SIG-M5 (cell line): ENCODE data around the gene ABCC1.
"Not testable (repeated sequence)": the region's sequence is repeated elsewhere in the genome, so short reads cannot be mapped to it uniquely, and the experiment has no call there.

Experiments used
- DNase-seq: peaks from one replicate; lab custom pipeline; 2025; lab: John Stamatoyannopoulos, UW

The ABCC1 gene

DNA sequence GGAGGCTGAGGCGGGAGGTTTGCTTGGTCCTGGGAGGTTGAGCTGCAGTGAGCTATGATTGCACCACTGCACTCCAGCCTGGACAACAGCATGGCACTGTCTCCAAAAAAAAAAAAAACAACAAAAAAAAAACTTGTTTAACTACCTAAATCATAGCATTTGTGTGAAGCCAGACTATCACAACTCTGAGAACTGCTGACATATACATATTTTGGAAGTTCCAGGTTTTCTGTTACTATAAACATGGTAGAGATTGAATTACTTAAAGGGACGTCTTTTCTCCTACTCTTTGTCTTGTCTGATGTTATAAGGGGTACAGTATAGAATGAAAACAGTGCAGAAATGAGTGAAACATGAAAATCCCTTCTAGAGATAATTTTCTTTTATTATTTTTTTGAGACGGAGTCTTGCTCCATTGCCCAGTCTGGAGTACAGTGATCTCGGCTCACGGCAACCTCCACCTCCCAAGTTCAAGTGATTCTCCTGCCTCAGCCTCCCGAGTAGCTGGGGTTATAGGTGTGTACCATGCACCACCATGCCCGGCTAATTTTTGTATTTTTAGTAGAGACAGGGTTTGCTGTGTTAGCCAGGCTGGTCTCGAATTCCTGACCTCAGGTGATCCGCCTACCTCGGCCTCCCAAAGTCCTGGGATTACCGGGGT lies 18.4 kb downstream of the ABCC1 start:
- no peak for DNase-seq

DNA sequence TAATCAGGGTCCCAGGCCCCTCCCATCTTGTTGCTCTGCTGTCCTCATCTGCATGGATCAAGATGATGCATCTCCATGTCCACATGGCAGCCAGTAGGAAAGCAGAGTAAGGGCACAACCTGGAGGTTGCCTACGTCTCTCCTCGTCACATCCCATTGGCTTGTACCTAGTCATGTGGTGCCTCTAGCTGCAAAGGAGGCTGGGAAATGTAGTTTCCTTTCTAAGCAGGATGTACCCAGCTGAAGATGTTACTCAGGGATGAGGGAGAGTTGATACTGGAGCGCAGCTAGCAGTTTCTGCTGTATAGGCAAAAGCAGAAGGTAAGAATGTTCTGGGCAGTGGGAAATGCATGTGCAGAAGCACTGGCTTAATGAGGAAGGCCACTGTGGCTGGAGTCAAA lies 20.8 kb downstream of the ABCC1 start:
- no peak for DNase-seq

GRCh38 chr16:15970743-15971439 lies 21.5 kb downstream of the ABCC1 start:
- DNase-seq, result no peak

DNA sequence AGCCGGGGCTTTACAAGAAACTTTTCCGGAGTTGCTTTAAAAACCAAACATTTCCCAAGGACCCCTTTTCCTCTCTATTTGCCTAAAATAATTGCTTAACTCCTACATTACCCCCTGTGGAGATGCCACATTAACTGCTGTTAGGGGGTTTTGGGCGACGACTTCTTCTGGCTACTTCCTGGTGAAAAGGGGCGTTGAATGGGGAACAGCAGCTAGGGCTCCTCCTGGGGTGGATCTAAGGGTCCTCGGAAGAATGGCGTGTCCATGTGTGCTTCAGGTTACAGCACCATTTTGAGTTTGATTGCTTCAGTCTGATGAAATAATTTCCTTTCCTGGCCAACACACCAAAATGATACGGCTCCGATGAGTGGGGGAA lies 22.0 kb downstream of the ABCC1 start:
- DNase-seq, result no peak

- DNase-seq, result no peak
These were observed 22.8 kb downstream of the ABCC1 start for GRCh38 chr16:15972046-15972868.

DNA sequence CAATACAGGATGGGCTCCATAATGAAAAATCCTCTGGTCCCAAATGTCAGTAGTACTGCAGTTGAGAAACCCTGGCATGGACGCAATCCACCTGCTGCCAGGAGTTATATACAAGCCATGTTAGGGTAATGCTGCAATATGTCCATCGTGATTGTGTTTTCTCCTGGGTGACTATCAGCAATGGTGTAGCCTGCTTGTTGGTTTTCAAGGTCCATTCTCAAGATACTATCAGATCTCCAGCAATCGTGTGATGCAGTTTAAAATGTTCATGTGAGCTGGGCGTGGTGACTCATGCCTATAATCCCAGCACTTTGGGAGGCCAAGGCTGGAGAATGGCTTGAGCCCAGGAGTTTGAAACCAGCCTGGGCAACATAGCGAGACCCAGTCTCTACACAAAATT lies 24.0 kb downstream of the ABCC1 start:
- no peak for DNase-seq

- no peak for DNase-seq
These were observed 24.6 kb downstream of the ABCC1 start for GRCh38 chr16:15974057-15974456.

DNA sequence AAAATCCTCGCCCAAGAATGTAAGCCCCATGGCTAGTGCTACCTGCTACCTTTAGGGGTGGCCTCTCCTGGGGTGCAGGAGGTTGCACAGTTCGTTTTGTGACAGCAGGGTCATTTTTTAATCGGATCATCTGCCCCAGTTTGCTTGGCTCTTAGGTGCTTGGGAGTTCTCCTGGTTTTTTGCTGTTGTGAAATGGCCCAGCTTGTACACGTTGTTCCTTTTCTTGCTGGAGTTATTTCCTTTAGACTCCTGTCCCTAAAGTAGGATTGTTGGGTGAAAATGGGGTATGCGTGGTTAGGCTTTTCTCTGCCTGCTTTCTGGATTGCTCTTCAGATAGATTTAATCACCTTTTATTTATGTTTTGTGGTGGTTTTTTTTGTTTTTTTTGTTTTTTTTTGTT lies 25.8 kb downstream of the ABCC1 start:
- DNase-seq, result no peak

GRCh38 chr16:15976225-15976812 lies 26.9 kb downstream of the ABCC1 start:
- no peak for DNase-seq

DNA sequence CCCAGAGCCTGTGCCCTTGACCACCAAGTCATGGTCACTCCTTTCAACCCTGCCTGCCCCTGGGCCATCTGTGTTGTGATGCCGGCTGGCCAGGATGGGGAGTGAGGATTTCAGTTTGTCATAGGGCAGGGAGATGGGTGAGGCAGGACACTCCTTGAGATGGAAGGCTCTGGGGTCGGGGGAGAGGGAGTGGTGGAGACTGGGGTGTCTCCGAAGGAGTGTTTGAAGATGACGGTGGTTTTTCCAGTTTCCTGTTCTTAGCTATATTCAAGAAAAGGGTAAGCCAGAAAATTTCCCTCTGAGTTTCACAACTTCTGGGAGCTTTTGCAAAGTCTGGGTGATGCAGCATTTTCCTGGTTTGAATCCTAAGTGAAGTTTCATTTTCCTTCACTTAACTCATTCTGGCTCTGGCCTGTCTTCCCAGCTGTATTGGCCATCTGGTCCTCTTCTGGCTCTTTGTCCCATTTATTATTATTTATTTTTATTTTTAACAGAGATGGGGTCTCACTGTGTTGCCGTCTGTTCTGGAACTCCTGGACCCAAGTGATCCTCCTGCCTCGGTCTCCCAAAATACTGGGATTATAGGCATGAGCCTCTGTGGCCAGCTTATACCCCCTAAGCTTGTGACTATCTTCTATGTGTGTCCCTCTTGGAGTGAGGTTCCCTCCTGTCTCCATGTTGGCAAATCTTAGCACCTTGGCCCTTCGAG lies 27.7 kb downstream of the ABCC1 start:
- no peak for DNase-seq

- DNase-seq, result no peak
These were observed 30.4 kb downstream of the ABCC1 start for GRCh38 chr16:15979801-15980200.

DNA sequence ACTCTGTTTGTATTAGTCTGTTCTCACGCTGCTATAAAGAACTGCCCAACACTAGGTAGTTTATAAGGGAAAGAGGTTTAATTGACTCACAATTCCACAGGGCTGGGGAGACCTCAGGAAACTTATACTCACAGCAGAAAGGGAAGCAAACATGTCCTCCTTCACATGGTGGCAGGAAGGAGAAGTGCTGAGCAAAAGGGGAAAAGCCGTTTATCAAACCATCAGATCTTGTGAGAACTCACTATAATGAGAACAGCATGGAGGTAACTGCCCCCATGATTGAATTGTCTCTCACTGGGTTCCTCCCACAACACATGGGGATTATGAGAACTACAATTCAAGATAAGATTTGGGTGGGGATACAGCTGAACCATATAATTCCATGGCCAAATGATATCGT lies 30.9 kb downstream of the ABCC1 start:
- no peak for DNase-seq

DNA sequence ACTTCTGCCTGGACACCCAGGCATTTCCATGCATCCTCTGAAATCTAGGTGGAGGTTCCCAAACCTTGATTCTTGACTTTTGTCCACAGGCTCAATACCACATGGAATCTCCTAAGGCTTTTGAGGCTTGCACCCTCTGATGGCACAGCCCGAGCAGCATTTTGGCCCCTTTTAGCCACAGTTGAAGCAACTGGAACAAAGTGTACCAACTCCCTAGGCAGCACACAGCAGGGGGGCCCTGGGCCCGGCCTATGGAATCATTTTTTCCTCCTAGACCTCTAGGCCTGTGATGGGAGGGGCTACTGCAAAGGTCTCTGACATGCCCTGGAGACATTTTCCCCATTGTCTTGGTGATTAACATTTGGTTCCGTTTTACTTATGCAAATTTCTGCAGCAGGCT lies 32.0 kb downstream of the ABCC1 start:
- no peak for DNase-seq

- DNase-seq, result not testable (repeated sequence)
These were observed 32.9 kb downstream of the ABCC1 start for GRCh38 chr16:15982194-15982915.

GRCh38 chr16:15983898-15984297 lies 34.5 kb downstream of the ABCC1 start:
- no peak for DNase-seq

- DNase-seq, result no peak
These were observed 35.7 kb downstream of the ABCC1 start for GRCh38 chr16:15985144-15985543.

DNA sequence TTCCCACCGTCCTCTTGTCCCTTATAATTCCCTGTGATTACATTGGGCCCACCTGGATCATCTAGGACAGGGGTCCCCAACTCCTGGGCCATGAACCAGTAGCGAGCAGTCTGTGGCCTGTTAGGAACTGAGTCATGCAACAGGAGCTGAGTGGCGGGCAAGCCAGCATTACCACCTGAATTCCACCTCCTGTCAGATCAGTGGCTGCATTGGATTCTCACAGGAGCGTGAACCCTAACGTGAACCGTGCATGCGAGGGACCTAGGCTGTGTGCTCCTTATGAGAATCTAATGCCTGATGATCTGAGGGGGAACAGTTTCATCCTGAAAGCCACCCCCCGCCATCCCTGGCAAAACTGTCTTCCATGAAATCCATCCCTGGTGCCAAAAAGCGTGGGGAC lies 36.8 kb downstream of the ABCC1 start:
- no peak for DNase-seq

GRCh38 chr16:15988268-15989013 lies 39.0 kb downstream of the ABCC1 start:
- no peak for DNase-seq

DNA sequence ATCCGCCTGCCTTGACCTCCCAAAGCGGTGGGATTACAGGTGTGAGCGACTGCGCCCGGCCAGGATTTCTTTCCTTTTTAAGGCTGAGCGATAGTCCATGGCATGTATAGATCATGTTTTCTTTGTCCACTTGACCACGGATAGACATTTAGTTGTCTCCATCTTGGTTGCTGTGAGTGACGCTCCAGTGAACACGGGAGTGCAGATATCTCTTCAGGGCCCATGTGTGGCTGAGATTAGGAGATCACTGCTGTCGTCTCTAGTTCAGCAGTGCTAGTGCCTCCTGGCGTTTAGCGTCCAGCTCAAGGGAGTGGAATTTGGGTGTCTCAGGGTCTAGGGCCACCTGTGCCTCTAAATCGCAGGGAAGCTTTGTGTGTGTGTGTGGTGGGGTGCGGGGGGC lies 41.5 kb downstream of the ABCC1 start:
- DNase-seq, result no peak

DNA sequence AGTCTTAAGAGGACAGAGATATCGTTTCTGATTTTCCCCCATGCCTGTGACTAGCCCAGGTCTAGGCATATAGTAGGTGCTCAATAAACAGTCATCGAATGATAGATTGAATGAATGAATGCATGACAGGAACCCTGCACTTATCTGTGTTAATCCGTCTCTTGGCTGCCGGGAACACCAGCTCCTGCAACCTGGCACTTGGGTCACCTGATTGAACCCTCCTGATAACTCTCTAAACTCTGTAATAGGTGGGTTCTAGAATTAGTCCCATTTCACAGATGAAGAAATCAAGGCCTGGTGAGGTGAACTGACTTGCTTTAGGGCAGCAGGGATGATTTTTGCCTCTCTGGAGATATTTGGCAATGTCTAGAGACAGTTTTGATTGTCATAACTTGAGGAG lies 43.7 kb downstream of the ABCC1 start:
- no peak for DNase-seq

DNA sequence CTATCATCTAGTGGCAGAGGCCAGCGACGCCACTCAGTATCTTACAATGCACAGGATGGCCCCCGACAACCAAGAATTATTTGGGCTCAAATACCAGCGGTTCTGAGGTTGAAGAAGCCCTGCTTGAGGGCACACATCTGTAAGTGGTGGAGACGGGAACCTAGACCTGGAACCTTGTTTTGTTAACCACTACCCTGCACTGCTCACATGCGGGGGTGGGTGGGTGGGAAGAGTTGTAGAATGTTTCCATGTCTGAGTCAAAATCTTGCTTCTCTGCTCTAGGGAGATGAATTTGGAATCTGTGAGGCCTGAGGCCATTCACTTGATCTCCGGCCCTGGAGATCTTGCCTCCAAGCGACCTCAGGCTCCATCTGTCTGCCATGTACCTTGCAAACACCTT lies 44.1 kb downstream of the ABCC1 start:
- DNase-seq, result no peak
